Measurements from ENCODE around the gene TMEM191B.
"Not testable (repeated sequence)": the region's sequence is repeated elsewhere in the genome, so short reads cannot be mapped to it uniquely, and the experiment has no call there.

DNA sequence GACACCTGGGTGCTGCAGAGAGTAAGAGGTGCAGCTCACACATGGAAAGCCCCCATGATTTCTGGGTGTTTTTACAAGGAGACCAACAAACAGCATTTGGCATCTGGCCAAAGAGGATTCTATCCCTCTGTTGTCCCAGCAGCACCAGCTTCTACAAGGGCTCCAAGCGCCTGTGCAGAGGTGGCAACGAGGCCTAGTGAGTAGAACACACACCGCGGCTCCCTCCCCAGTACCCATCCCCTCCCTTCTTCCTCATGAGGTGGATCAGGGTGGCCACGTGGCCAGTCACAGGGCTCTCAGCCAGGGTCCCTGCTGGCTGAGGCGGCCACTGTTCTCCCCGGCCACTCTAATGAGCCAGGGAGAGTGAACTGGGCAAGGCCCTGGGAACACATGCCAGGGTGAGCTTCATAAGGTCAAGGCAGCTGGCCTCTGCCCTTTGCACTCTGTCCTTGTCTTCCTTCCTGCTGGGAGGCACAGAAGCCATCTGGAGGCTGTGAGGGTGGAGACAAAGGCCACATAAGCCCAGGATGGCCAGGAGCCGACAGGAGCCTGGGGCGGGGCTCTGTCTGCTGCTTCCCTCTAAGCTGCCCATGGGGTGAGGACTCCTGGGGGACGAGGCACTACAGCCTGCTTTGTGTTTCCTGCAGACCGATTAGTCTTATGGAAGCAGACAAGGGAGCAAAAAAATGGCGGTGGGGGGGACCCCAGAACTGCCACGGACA, 22.0 kb downstream of the TMEM191B start:
- TF ChIP-seq, protein P1, sequence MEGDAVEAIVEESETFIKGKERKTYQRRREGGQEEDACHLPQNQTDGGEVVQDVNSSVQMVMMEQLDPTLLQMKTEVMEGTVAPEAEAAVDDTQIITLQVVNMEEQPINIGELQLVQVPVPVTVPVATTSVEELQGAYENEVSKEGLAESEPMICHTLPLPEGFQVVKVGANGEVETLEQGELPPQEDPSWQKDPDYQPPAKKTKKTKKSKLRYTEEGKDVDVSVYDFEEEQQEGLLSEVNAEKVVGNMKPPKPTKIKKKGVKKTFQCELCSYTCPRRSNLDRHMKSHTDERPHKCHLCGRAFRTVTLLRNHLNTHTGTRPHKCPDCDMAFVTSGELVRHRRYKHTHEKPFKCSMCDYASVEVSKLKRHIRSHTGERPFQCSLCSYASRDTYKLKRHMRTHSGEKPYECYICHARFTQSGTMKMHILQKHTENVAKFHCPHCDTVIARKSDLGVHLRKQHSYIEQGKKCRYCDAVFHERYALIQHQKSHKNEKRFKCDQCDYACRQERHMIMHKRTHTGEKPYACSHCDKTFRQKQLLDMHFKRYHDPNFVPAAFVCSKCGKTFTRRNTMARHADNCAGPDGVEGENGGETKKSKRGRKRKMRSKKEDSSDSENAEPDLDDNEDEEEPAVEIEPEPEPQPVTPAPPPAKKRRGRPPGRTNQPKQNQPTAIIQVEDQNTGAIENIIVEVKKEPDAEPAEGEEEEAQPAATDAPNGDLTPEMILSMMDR (conservative IDR thresholded peaks at IDR 0.05; ENCODE audit: low read length): not testable (repeated sequence)
- not testable (repeated sequence) for TF ChIP-seq EZH2phosphoT487 (IDR thresholded peaks at IDR 0.05; ENCODE audit: borderline replicate concordance)

Data from Loucy (cell line).